Aorta (tissue), 5 donors: ENCODE data around the gene COL6A1. TPM values are rescaled to one million over a fixed set of nuclear protein-coding genes. Genes with fewer than 3 reads are reported as not detected.

Experiments used
- ATAC-seq: fragments of 200-7000 bp; cut with Tn5 transposase; one replicate; pipeline ENCODE4 v1.9.1; 2022; ENCODE audit warnings: moderate library complexity; ENCODE audit not compliant: low FRiP score
- DNase-seq, 2 donors: peaks; one replicate each; pipeline ENCODE4 v3.0.0-alpha.2; 2020
- H3K27ac ChIP-seq, 2 donors: one replicate each; pipeline ENCODE4 v1.5.1; 2013; ENCODE audit warnings: low read length in 2 of 2, mild to moderate bottlenecking in 2 of 2, moderate library complexity in 2 of 2, control low read depth in 1 of 2, inconsistent platforms in 1 of 2, low read depth in 1 of 2
- H3K27me3 ChIP-seq, 2 donors: one replicate each; pipeline ENCODE4 v1.6.1; 2013; ENCODE audit warnings: control low read depth in 1 of 2, low read length in 1 of 2, mild to moderate bottlenecking in 1 of 2, moderate library complexity in 1 of 2; ENCODE audit not compliant: insufficient read depth in 2 of 2, control insufficient read depth in 1 of 2
- H3K36me3 ChIP-seq, 2 donors: one replicate each; pipeline ENCODE4 v1.6.1; 2013; ENCODE audit warnings: control low read depth in 1 of 2, low read length in 1 of 2, mild to moderate bottlenecking in 1 of 2; ENCODE audit not compliant: insufficient read depth in 2 of 2, control insufficient read depth in 1 of 2
- H3K4me1 ChIP-seq, 2 donors: one replicate each; pipeline ENCODE4 v1.6.1; 2013; ENCODE audit warnings: low read length in 2 of 2, control low read depth in 1 of 2, mild to moderate bottlenecking in 1 of 2, moderate library complexity in 1 of 2; ENCODE audit not compliant: insufficient read depth in 2 of 2, control insufficient read depth in 1 of 2
- H3K4me3 ChIP-seq, 2 donors: one replicate each; pipeline ENCODE4 v1.5.1; 2013; ENCODE audit warnings: low read length in 2 of 2, control low read depth in 1 of 2, mild to moderate bottlenecking in 1 of 2
- H3K9me3 ChIP-seq: one replicate; pipeline ENCODE4 v1.6.1; 2013; ENCODE audit warnings: mild to moderate bottlenecking, low read length; ENCODE audit not compliant: control insufficient read depth
- WGBS, 2 donors: extraction: QIAGEN DNeasy Blood & Tissue Kit; methylation state at CpG; one replicate each; pipeline ENCODE4 v1.1.7; 2013; 5-methylcytosine and 5-hydroxymethylcytosine counted together
- intact Hi-C, 2 donors: fragments of 100-400 bp; cut with DNase I; formaldehyde crosslinking; loops; one replicate each; pipeline versions ENCODE4 v1.14.2 to v1.15.0; 2022
- polyA plus RNA-seq, 2 donors: library from polyadenylated mRNA; stranded (reverse); fragments of 200-250 nt; gene quantifications; one replicate each; pipeline ENCODE4 v1.2.3, GENCODE V29; 2013
- total RNA-seq, 2 donors: library from RNA; stranded (reverse); fragmentation: NEBNext Ultra II Directional; extraction: Animal tissue kit (Norgen Biotek cat#: 25700); gene quantifications; one replicate each; pipeline ENCODE4 v1.2.1, GENCODE V29; 2021
- donor health status: healthy with polysubstance abuse.
- donor health status: Bipolar disorder and iron deficiency.
- donor health status: DM: no; HTN: no; CAD: no.
- donor health status: DM: no; HTN: no; CAD: no.
- donor health status: DM: yes; HTN: yes; CAD: no.

Gene COL6A1
- total and polyA plus RNA-seq, 4 donors, result 156 to 1,773 (median 525) TPM

- intact Hi-C loops, result no loop called here
- ATAC-seq, result no peak
- Histone ChIP-seq H3K27me3 (no peaks in the 10 kb centered on the region), H3K4me3 (no peak overlapping the region), H3K36me3 (no peaks in the 10 kb centered on the region), H3K9me3 (no peaks in the 10 kb centered on the region), H3K4me1 (no peaks in the 10 kb centered on the region), H3K27ac (no peak overlapping the region)
- DNase-seq, result no peak
- 80 to 82% methylated on average over 10 of the region's 10 CpGs for WGBS, 2 donors
Observed at GRCh38 chr21:46054031-46054430, 72.5 kb downstream of the COL6A1 start.

GRCh38 chr21:46054451-46054881 is 72.9 kb downstream of the COL6A1 start:
- H3K27me3 ChIP-seq, result no peaks in the 10 kb centered on the region
- H3K4me3 ChIP-seq, result no peak overlapping the region
- 13 to 17% methylated on average over 10 to 12 of the region's 12 CpGs for WGBS, 2 donors
- no peaks in the 10 kb centered on the region for H3K9me3 ChIP-seq
- H3K36me3 ChIP-seq, result no peaks in the 10 kb centered on the region
- no peak for ATAC-seq
- peak overlapping the region; percentile 70 to 83 for H3K27ac ChIP-seq
- intact Hi-C loops, result no loop called here
- H3K4me1 ChIP-seq, result no peaks in the 10 kb centered on the region
- peak in 1 of 2 donors; percentile 76 for DNase-seq

Other genes starting within 250 kb of the COL6A1 start
- gene COL6A2, start 116.3 kb downstream of the COL6A1 start, total RNA-seq, result 1,000 to 10,000 TPM; 1,386 to 1,431 TPM
- 1,000 to 10,000 TPM in 1 of 2 donors, 100 to 1,000 TPM in 1; 335 to 3,611 TPM for gene COL6A2, start 116.3 kb downstream of the COL6A1 start, polyA plus RNA-seq
- 1 to 10 TPM; 1.1 to 2.6 TPM for gene FTCD, start 173.8 kb downstream of the COL6A1 start, total RNA-seq
- gene FTCD, start 173.8 kb downstream of the COL6A1 start, polyA plus RNA-seq, result 1 to 10 TPM in 1 of 2 donors, under 1 TPM in 1; 0.50 to 8.7 TPM
- 10 to 100 TPM in 1 of 2 donors, 1 to 10 TPM in 1; 5.2 to 12.4 TPM for gene SPATC1L, start 202.7 kb downstream of the COL6A1 start, total RNA-seq
- gene SPATC1L, start 202.7 kb downstream of the COL6A1 start, polyA plus RNA-seq, result 10 to 100 TPM in 1 of 2 donors, 1 to 10 TPM in 1; 2.4 to 47.9 TPM
- gene LSS, start 247.0 kb downstream of the COL6A1 start, total RNA-seq, result 10 to 100 TPM; 60.2 to 85.2 TPM
- gene LSS, start 247.0 kb downstream of the COL6A1 start, polyA plus RNA-seq, result 10 to 100 TPM in 1 of 2 donors, 1 to 10 TPM in 1; 9.3 to 52.0 TPM